Right hindlimb (tissue), 1 donor: ENCODE measurements around the gene PPP2R5E.
A peak's percentile ranks its signal among the peaks of the same experiment; 100 is the strongest.

Experiments used
- DNase-seq: peaks from one replicate; pipeline ENCODE4 v3.0.0-alpha.2; 2018

The PPP2R5E gene

GRCh38 chr14:63470962-63471793 lies 72.0 kb downstream of the PPP2R5E start:
- DNase-seq = no peak

- no peak for DNase-seq
Observed at GRCh38 chr14:63468294-63468693, 74.9 kb downstream of the PPP2R5E start.

- no peak for DNase-seq
Observed at GRCh38 chr14:63467440-63468072, 75.6 kb downstream of the PPP2R5E start.

GRCh38 chr14:63465347-63465746 lies 77.8 kb downstream of the PPP2R5E start:
- DNase-seq = no peak

GRCh38 chr14:63460680-63461369 lies 82.4 kb downstream of the PPP2R5E start:
- no peak for DNase-seq

GRCh38 chr14:63459738-63460137 lies 83.4 kb downstream of the PPP2R5E start:
- DNase-seq = no peak

GRCh38 chr14:63457498-63457897 lies 85.7 kb downstream of the PPP2R5E start:
- DNase-seq = no peak

- no peak for DNase-seq
Observed at GRCh38 chr14:63454863-63455622, 88.1 kb downstream of the PPP2R5E start.

GRCh38 chr14:63454436-63454835 lies 88.7 kb downstream of the PPP2R5E start:
- no peak for DNase-seq

GRCh38 chr14:63453443-63453936 lies 89.7 kb downstream of the PPP2R5E start:
- no peak for DNase-seq

- DNase-seq = no peak
Observed at GRCh38 chr14:63452796-63453195, 90.4 kb downstream of the PPP2R5E start.

GRCh38 chr14:63448841-63449240 lies 94.3 kb downstream of the PPP2R5E start:
- no peak for DNase-seq

GRCh38 chr14:63444588-63444987 lies 98.6 kb downstream of the PPP2R5E start:
- DNase-seq = no peak

- no peak for DNase-seq
Observed at GRCh38 chr14:63443988-63444387, 99.2 kb downstream of the PPP2R5E start.

GRCh38 chr14:63443361-63443760 lies 99.8 kb downstream of the PPP2R5E start:
- no peak for DNase-seq

GRCh38 chr14:63438065-63438757 lies 105.0 kb downstream of the PPP2R5E start:
- DNase-seq = peak; percentile 85

- no peak for DNase-seq
Observed at GRCh38 chr14:63436286-63437098, 106.7 kb downstream of the PPP2R5E start.

- peak; percentile 26 for DNase-seq
Observed at GRCh38 chr14:63435838-63436237, 107.3 kb downstream of the PPP2R5E start.

- DNase-seq = no peak
Observed at GRCh38 chr14:63435204-63435603, 108.0 kb downstream of the PPP2R5E start.

GRCh38 chr14:63432888-63433552 lies 110.2 kb downstream of the PPP2R5E start:
- DNase-seq = no peak

GRCh38 chr14:63432228-63432627 lies 110.9 kb downstream of the PPP2R5E start:
- DNase-seq = no peak
